ENCODE measurements around the gene HLA-DOB.

Gene HLA-DOB

GRCh38 chr6:32854376-32855178 is 37.8 kb upstream of the HLA-DOB start:
- peaks cover 49% of the 10 kb centered on the region for H3K79me2 ChIP-seq (ENCODE audit: low read length)
- H3K9me3 ChIP-seq (replicated peaks; ENCODE audit: insufficient read depth, low read length) = no peaks in the 10 kb centered on the region

GRCh38 chr6:32853541-32854375 is 37.0 kb upstream of the HLA-DOB start, which contains the start of the genes PSMB9 and TAP1:
Gene PSMB9, plus strand, starts transcription at chr6:32854192. Its CDS starts 38 bp downstream, at chr6:32854230.
Gene TAP1, minus strand, starts transcription at chr6:32853704. Its CDS starts 68 bp downstream, at chr6:32853636.
- Histone ChIP-seq H3K4me1 (ENCODE audit: low read length) (peaks cover 17% of the 10 kb centered on the region; the same call in 1 of the 2 replicates), H2AFZ (ENCODE audit: low read length) (peak within 1 kb of the TSS; percentile 89), H3K9ac (ENCODE audit: low read length) (peak within 1 kb of the TSS; percentile 86), H4K20me1 (ENCODE audit: insufficient read depth, low read length) (no peaks in the 10 kb centered on the region), H3K27ac (ENCODE audit: low read length) (peak within 1 kb of the TSS; percentile 95), H3F3A (ENCODE audit: insufficient read depth, low read length) (peaks cover 8% of the 10 kb centered on the region; the same call in 1 of the 2 replicates), H3K36me3 (replicated peaks; ENCODE audit: insufficient read depth, low read length) (peaks cover 10% of the 10 kb centered on the region; the same call in 1 of the 2 replicates), H3K9me2 (replicated peaks; ENCODE audit: insufficient read depth, low read length) (no peaks in the 10 kb centered on the region), H3K79me2 (ENCODE audit: low read length) (peaks cover 49% of the 10 kb centered on the region), H3K4me3 (ENCODE audit: low read length) (peak within 1 kb of the TSS; percentile 90), H3K27me3 (replicated peaks; ENCODE audit: insufficient read depth, low read length) (no peaks in the 10 kb centered on the region), H3K4me2 (ENCODE audit: low read depth, low read length) (peak within 1 kb of the TSS; percentile 85), H3K9me3 (replicated peaks; ENCODE audit: insufficient read depth, low read length) (no peaks in the 10 kb centered on the region)
- TF ChIP-seq EZH2phosphoT487 (IDR thresholded peaks at IDR 0.05; ENCODE audit: low read length) = no peak
- peak; percentile 83 for TF ChIP-seq CTCF (IDR thresholded peaks at IDR 0.05; ENCODE audit: low read length)
- no peak for TF ChIP-seq EZH2 (optimal IDR thresholded peaks at IDR 0.05; ENCODE audit: low read depth, low read length)
- peak; percentile 95 for DNase-seq

More at GRCh38 chr6:32854376-32855178, 37.8 kb upstream of the HLA-DOB start:
- no peaks in the 10 kb centered on the region for H3K27me3 ChIP-seq (replicated peaks; ENCODE audit: insufficient read depth, low read length)
- peaks cover 10% of the 10 kb centered on the region; the same call in 1 of the 2 replicates for H3K36me3 ChIP-seq (replicated peaks; ENCODE audit: insufficient read depth, low read length)
- peaks cover 8% of the 10 kb centered on the region; the same call in 1 of the 2 replicates for H3F3A ChIP-seq (ENCODE audit: insufficient read depth, low read length)
- H3K27ac ChIP-seq (ENCODE audit: low read length) = peak overlapping the region; percentile 95; the same call in 1 of the 2 replicates
- H2AFZ ChIP-seq (ENCODE audit: low read length) = peak overlapping the region; percentile 71
- no peak for TF ChIP-seq CTCF (IDR thresholded peaks at IDR 0.05; ENCODE audit: low read length)
- TF ChIP-seq EZH2phosphoT487 (IDR thresholded peaks at IDR 0.05; ENCODE audit: low read length) = no peak
- no peak for TF ChIP-seq EZH2 (optimal IDR thresholded peaks at IDR 0.05; ENCODE audit: low read depth, low read length)
- peaks cover 17% of the 10 kb centered on the region; the same call in 1 of the 2 replicates for H3K4me1 ChIP-seq (ENCODE audit: low read length)
- H3K9me2 ChIP-seq (replicated peaks; ENCODE audit: insufficient read depth, low read length) = no peaks in the 10 kb centered on the region
- H3K9ac ChIP-seq (ENCODE audit: low read length) = peak overlapping the region; percentile 86
- H4K20me1 ChIP-seq (ENCODE audit: insufficient read depth, low read length) = no peaks in the 10 kb centered on the region
- peak overlapping the region; percentile 85 for H3K4me2 ChIP-seq (ENCODE audit: low read depth, low read length)
- peak overlapping the region; percentile 90 for H3K4me3 ChIP-seq (ENCODE audit: low read length)
- peak; percentile 60 for DNase-seq

GRCh38 chr6:32852844-32853540 is 36.2 kb upstream of the HLA-DOB start:
- peaks cover 49% of the 10 kb centered on the region for H3K79me2 ChIP-seq (ENCODE audit: low read length)
- H4K20me1 ChIP-seq (ENCODE audit: insufficient read depth, low read length) = no peaks in the 10 kb centered on the region
- no peaks in the 10 kb centered on the region for H3K9me3 ChIP-seq (replicated peaks; ENCODE audit: insufficient read depth, low read length)
- DNase-seq = peak; percentile 53
- H3K4me3 ChIP-seq (ENCODE audit: low read length) = peak overlapping the region; percentile 90
- peaks cover 17% of the 10 kb centered on the region; the same call in 1 of the 2 replicates for H3K4me1 ChIP-seq (ENCODE audit: low read length)
- no peaks in the 10 kb centered on the region for H3K9me2 ChIP-seq (replicated peaks; ENCODE audit: insufficient read depth, low read length)
- H2AFZ ChIP-seq (ENCODE audit: low read length) = peak overlapping the region; percentile 89
- H3K27ac ChIP-seq (ENCODE audit: low read length) = peak overlapping the region; percentile 95
- H3K9ac ChIP-seq (ENCODE audit: low read length) = peak overlapping the region; percentile 86
- H3F3A ChIP-seq (ENCODE audit: insufficient read depth, low read length) = peaks cover 8% of the 10 kb centered on the region; the same call in 1 of the 2 replicates
- H3K27me3 ChIP-seq (replicated peaks; ENCODE audit: insufficient read depth, low read length) = no peaks in the 10 kb centered on the region
- peak overlapping the region; percentile 85 for H3K4me2 ChIP-seq (ENCODE audit: low read depth, low read length)
- H3K36me3 ChIP-seq (replicated peaks; ENCODE audit: insufficient read depth, low read length) = peaks cover 10% of the 10 kb centered on the region; the same call in 1 of the 2 replicates
- TF ChIP-seq CTCF (IDR thresholded peaks at IDR 0.05; ENCODE audit: low read length) (no peak), EZH2phosphoT487 (IDR thresholded peaks at IDR 0.05; ENCODE audit: low read length) (no peak)

Measured in MM.1S (cell line).